A673 (cell line): Measurements from ENCODE around the gene PCBP2. TPM values are rescaled to one million over a fixed set of nuclear protein-coding genes. Genes with fewer than 3 reads are reported as not detected.

ENCODE experiments used
- BruUV-seq: library from RNA; stranded (reverse); fragments of 400-500 nt; replicated peaks from 2 replicates; lab custom pipeline; 2021; lab: Mats Ljungman, UMichigan
- CTCF ChIA-PET: fragments of 300-600 bp; sonication (Branson Sonifier 250); formaldehyde crosslinking; loops from one replicate; lab custom pipeline; 2022; ENCODE audit warnings: antibody characterized with exemption; lab: Charles Lee
- POLR2A ChIA-PET: fragments of 300-600 bp; sonication (Branson Sonifier 250); formaldehyde crosslinking; loops from one replicate; lab custom pipeline; 2022; ENCODE audit warnings: antibody characterized with exemption; ENCODE audit not compliant: low non-redundant PET; lab: Charles Lee
- DNase-seq: peaks from one replicate; pipeline ENCODE4 v3.0.0-alpha.2; 2015; ENCODE audit warnings: low spot score
- H3K27ac ChIP-seq: fragments of 200-600 bp; sonication (generic); 2 replicates; pipeline ENCODE4 v1.5.1; 2016; ENCODE audit warnings: mixed run types, low read depth, mild to moderate bottlenecking, mixed read lengths, antibody characterized with exemption, low read length; ENCODE audit not compliant: poor library complexity, severe bottlenecking
- H3K27me3 ChIP-seq: fragments of 200-600 bp; sonication (generic); replicated peaks from 2 replicates; pipeline ENCODE4 v1.6.1; 2017; ENCODE audit warnings: mixed run types, low read depth, mild to moderate bottlenecking, mixed read lengths, antibody characterized with exemption, low read length; ENCODE audit not compliant: insufficient read depth, poor library complexity
- H3K36me3 ChIP-seq: fragments of 200-600 bp; sonication (generic); 2 replicates; pipeline ENCODE4 v1.6.1; 2016; ENCODE audit warnings: mixed run types, mild to moderate bottlenecking, mixed read lengths, antibody characterized with exemption, low read length; ENCODE audit not compliant: insufficient read depth, poor library complexity, severe bottlenecking
- H3K4me1 ChIP-seq: fragments of 200-600 bp; sonication (generic); 2 replicates; pipeline ENCODE4 v1.6.1; 2017; ENCODE audit warnings: mixed run types, mild to moderate bottlenecking, mixed read lengths, antibody characterized with exemption, low read length; ENCODE audit not compliant: insufficient read depth, poor library complexity, severe bottlenecking
- H3K4me3 ChIP-seq: fragments of 200-600 bp; sonication (generic); 2 replicates; pipeline ENCODE4 v1.5.1; 2016; ENCODE audit warnings: low read depth, mixed run types, mild to moderate bottlenecking, mixed read lengths, low read length; ENCODE audit not compliant: poor library complexity, severe bottlenecking
- H3K9me3 ChIP-seq: fragments of 200-600 bp; sonication (generic); 2 replicates; pipeline ENCODE4 v1.6.1; 2016; ENCODE audit warnings: mixed run types, low read depth, mild to moderate bottlenecking, mixed read lengths, antibody characterized with exemption, low read length; ENCODE audit not compliant: poor library complexity, severe bottlenecking
- EZH2 ChIP-seq: fragments of 200-600 bp; sonication (generic); IDR thresholded peaks from 2 replicates; pipeline ENCODE4 v1.6.1; 2017; ENCODE audit warnings: borderline replicate concordance, low read depth, mild to moderate bottlenecking, mixed read lengths, antibody characterized with exemption, low read length; ENCODE audit not compliant: poor library complexity, severe bottlenecking
- intact Hi-C: fragments of 100-400 bp; cut with micrococcal nuclease; formaldehyde crosslinking; loops from one replicate; pipeline ENCODE4 v1.10.0; 2022; ENCODE audit not compliant: unreplicated experiment
- total RNA-seq: library from RNA; stranded (reverse); gene quantifications from 2 replicates; pipeline ENCODE4 v1.2.3, GENCODE V29; 2021
- TF ChIP-seq, protein P1 (sequence below): fragments of 300-800, 200-600 bp; sonication (generic); conservative IDR thresholded peaks from 2 replicates; pipeline ENCODE4 v1.5.1; 2017; ENCODE audit warnings: low read depth, mild to moderate bottlenecking, antibody characterized with exemption, low read length, moderate library complexity, mixed read lengths

PCBP2 gene
- total RNA-seq, 1 experiment from 2014 or later, result 1,215 TPM

DNA sequence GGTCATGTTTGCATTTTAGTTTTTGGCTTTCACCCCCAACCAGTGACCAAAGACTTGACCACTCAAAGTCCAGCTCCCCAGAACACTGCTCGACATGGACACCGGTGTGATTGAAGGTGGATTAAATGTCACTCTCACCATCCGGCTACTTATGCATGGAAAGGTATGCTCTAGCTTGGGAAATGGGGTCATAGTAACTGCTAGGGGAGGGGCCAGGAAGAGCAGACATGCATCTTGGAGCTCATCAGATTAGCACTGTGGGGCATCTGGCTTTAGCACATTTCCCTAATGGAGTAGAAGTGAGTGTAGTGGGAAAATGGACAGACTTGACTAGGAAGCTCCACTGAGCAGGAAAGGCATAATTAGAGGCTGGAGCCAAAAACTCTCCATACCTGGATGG lies 2.8 kb downstream of the PCBP2 start:
- intact Hi-C loops, result no loop called here
- CTCF ChIA-PET, result no interaction called here
- H3K4me1 ChIP-seq, result peaks cover 19% of the 10 kb centered on the region
- H3K9me3 ChIP-seq, result no peaks in the 10 kb centered on the region
- H3K27ac ChIP-seq, result no peak overlapping the region
- no peaks in the 10 kb centered on the region for H3K27me3 ChIP-seq
- no peak for DNase-seq
- POLR2A ChIA-PET, result no interaction called here
- H3K4me3 ChIP-seq, result no peak overlapping the region
- no peak for TF ChIP-seq EZH2
- TF ChIP-seq, protein P1, sequence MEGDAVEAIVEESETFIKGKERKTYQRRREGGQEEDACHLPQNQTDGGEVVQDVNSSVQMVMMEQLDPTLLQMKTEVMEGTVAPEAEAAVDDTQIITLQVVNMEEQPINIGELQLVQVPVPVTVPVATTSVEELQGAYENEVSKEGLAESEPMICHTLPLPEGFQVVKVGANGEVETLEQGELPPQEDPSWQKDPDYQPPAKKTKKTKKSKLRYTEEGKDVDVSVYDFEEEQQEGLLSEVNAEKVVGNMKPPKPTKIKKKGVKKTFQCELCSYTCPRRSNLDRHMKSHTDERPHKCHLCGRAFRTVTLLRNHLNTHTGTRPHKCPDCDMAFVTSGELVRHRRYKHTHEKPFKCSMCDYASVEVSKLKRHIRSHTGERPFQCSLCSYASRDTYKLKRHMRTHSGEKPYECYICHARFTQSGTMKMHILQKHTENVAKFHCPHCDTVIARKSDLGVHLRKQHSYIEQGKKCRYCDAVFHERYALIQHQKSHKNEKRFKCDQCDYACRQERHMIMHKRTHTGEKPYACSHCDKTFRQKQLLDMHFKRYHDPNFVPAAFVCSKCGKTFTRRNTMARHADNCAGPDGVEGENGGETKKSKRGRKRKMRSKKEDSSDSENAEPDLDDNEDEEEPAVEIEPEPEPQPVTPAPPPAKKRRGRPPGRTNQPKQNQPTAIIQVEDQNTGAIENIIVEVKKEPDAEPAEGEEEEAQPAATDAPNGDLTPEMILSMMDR, result no peak
- BruUV-seq, result no TSS peak
- H3K36me3 ChIP-seq, result peaks cover 63% of the 10 kb centered on the region

DNA sequence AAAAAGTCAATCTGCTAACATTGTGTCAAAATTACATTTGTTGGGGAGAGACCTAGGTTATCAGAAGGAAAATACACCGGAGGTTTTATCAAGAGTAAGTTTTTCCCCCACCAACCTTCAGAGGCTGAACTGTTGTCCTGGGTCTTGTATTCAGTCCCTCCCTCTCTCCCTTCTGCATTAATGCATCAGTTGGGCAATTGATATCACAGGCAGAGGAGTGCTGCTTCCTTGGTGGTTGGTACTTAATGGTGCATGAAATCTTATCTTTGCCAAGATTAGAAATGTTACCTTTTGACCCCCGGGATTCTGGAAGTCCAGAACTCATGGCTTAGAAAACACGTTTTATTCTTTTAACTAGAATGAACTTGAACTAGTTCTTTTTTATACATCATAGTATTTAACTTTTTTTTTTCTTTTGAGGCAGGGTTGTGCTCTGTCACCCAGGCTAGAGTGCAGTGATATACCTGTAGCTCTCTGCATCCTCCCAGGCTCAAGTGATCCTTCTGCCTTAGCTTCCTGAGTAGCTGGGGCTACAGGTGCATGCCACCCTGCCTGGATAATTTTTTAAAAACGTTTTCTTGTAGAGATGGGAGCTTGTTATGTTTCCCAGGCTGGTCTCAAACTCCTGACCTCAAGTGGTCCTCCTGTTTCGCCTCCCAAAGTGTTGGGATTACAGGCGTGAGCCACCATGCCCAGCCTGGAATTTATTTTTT lies 4.9 kb downstream of the PCBP2 start:
- no peak for DNase-seq
- BruUV-seq, result no TSS peak
- CTCF ChIA-PET, result no interaction called here

DNA sequence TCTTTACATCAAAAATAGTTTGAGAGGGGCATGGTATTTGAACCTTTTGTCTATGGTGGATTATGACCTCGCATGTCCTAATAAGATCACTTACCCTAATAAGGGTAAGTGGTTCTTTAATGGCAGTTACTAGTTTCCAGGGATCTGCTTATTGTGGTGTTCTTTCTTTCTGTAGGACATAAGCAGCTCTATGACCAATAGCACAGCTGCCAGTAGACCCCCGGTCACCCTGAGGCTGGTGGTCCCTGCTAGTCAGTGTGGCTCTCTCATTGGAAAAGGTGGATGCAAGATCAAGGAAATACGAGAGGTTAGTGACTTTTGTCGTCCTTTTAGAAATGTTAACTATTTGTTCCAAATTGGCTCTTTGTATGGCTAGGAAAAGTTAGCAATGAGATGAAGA lies 7.2 kb downstream of the PCBP2 start:
- DNase-seq, result no peak
- no peak overlapping the region for H3K4me3 ChIP-seq
- H3K27ac ChIP-seq, result no peak overlapping the region
- H3K27me3 ChIP-seq, result no peaks in the 10 kb centered on the region
- peaks cover 100% of the 10 kb centered on the region for H3K36me3 ChIP-seq
- H3K4me1 ChIP-seq, result peaks cover 16% of the 10 kb centered on the region
- H3K9me3 ChIP-seq, result no peaks in the 10 kb centered on the region
- CTCF ChIA-PET, result interaction anchor here (0.6 kb wide), 1 partner anchor 73 kb away, joined by 3 read pairs; no protein-coding TSS in a partner anchor
- POLR2A ChIA-PET, result no interaction called here
- TF ChIP-seq, protein P1, result no peak
- TF ChIP-seq EZH2, result no peak
- intact Hi-C loops, result no loop called here
- BruUV-seq, result no TSS peak

More for the DNA sequence above, 4.9 kb downstream of the PCBP2 start:
- H3K27me3 ChIP-seq, result no peaks in the 10 kb centered on the region
- intact Hi-C loops, result no loop called here
- no peak overlapping the region for H3K4me3 ChIP-seq
- POLR2A ChIA-PET, result no interaction called here
- TF ChIP-seq, protein P1, result no peak
- TF ChIP-seq EZH2, result no peak
- H3K4me1 ChIP-seq, result peaks cover 26% of the 10 kb centered on the region
- no peaks in the 10 kb centered on the region for H3K9me3 ChIP-seq
- no peak overlapping the region for H3K27ac ChIP-seq
- H3K36me3 ChIP-seq, result peaks cover 84% of the 10 kb centered on the region
